UCSD-AML1 (cell line): ENCODE measurements around the gene RAD51B.

ENCODE experiments used
- DNase-seq: peaks from one replicate; lab custom pipeline; 2025; ENCODE audit not compliant: unreplicated experiment; lab: John Stamatoyannopoulos, UW

Gene RAD51B

GRCh38 chr14:68495101-68496039 is 675.8 kb downstream of the RAD51B start:
- no peak for DNase-seq

GRCh38 chr14:68497011-68497410 is 677.4 kb downstream of the RAD51B start:
- no peak for DNase-seq

- DNase-seq = no peak
These were observed 679.9 kb downstream of the RAD51B start for GRCh38 chr14:68499451-68499850.

- no peak for DNase-seq
These were observed 681.6 kb downstream of the RAD51B start for GRCh38 chr14:68501171-68501570.

GRCh38 chr14:68501614-68502052 is 682.1 kb downstream of the RAD51B start:
- no peak for DNase-seq

- no peak for DNase-seq
These were observed 682.7 kb downstream of the RAD51B start for GRCh38 chr14:68502230-68502629.

GRCh38 chr14:68503186-68503825 is 683.7 kb downstream of the RAD51B start:
- DNase-seq = no peak

GRCh38 chr14:68504861-68505260 is 685.3 kb downstream of the RAD51B start:
- no peak for DNase-seq

GRCh38 chr14:68506021-68506644 is 686.6 kb downstream of the RAD51B start:
- no peak for DNase-seq

- DNase-seq = no peak
These were observed 687.3 kb downstream of the RAD51B start for GRCh38 chr14:68506645-68507419.

- DNase-seq = no peak
These were observed 688.0 kb downstream of the RAD51B start for GRCh38 chr14:68507544-68508081.

- DNase-seq = no peak
These were observed 689.0 kb downstream of the RAD51B start for GRCh38 chr14:68508581-68508980.

GRCh38 chr14:68509188-68509983 is 689.8 kb downstream of the RAD51B start:
- no peak for DNase-seq

GRCh38 chr14:68510201-68511128 is 690.9 kb downstream of the RAD51B start:
- DNase-seq = no peak

GRCh38 chr14:68511129-68512047 is 691.8 kb downstream of the RAD51B start:
- no peak for DNase-seq

GRCh38 chr14:68512088-68512487 is 692.5 kb downstream of the RAD51B start:
- no peak for DNase-seq

GRCh38 chr14:68513137-68513536 is 693.6 kb downstream of the RAD51B start:
- DNase-seq = no peak
